Activated CD8-positive, alpha-beta T cell treated with anti-CD3 and anti-CD28 coated beads for 36 hours (primary cell): Measurements from ENCODE around the gene SKOR2. TPM values are rescaled to one million over a fixed set of nuclear protein-coding genes. Genes with fewer than 3 reads are reported as not detected.
A peak's percentile ranks its signal among the peaks of the same experiment; 100 is the strongest.

Experiments
- ATAC-seq: fragments of 200-7000 bp; cut with Tn5 transposase; one replicate; pipeline ENCODE4 v1.10.0; 2021; ENCODE audit warnings: mild to moderate bottlenecking, moderate library complexity
- CTCF ChIA-PET: fragments of 350-600 bp; sonication (Branson Sonifier 250); formaldehyde crosslinking; loops from one replicate; lab custom pipeline; 2021; ENCODE audit warnings: antibody characterized with exemption; lab: Charles Lee
- POLR2A ChIA-PET: fragments of 350-600 bp; sonication (Branson Sonifier 250); formaldehyde crosslinking; loops from one replicate; lab custom pipeline; 2021; ENCODE audit warnings: antibody characterized with exemption; lab: Charles Lee
- DNase-seq: peaks from one replicate; pipeline ENCODE4 v3.0.0-alpha.2; 2020
- H3K27ac Mint-ChIP-seq: one replicate; pipeline ENCODE4 v1.8.0; 2021; ENCODE audit warnings: mild to moderate bottlenecking, mixed read lengths
- H3K27me3 Mint-ChIP-seq: one replicate; pipeline ENCODE4 v1.8.0; 2021; ENCODE audit warnings: mixed read lengths
- H3K36me3 Mint-ChIP-seq: one replicate; pipeline ENCODE4 v1.8.0; 2021; ENCODE audit warnings: low read depth, mixed read lengths
- H3K4me1 Mint-ChIP-seq: one replicate; pipeline ENCODE4 v1.8.0; 2021; ENCODE audit warnings: low read depth, mixed read lengths
- H3K4me3 Mint-ChIP-seq: one replicate; pipeline ENCODE4 v1.8.0; 2021; ENCODE audit warnings: mild to moderate bottlenecking, moderate library complexity, mixed read lengths
- H3K9me3 Mint-ChIP-seq: one replicate; pipeline ENCODE4 v1.8.0; 2021; ENCODE audit warnings: mixed read lengths
- CTCF ChIP-seq: fragments of 200-600 bp; IDR thresholded peaks from one replicate; pipeline ENCODE4 v1.8.0; 2022; ENCODE audit warnings: antibody characterized with exemption, mild to moderate bottlenecking
- intact Hi-C: fragments of 100-400 bp; cut with micrococcal nuclease; formaldehyde crosslinking; loops from one replicate; pipeline ENCODE4 v1.10.0; 2022
- total RNA-seq, 2 experiments: library from RNA; stranded (reverse); gene quantifications; one replicate each; pipeline ENCODE4 v1.2.3, GENCODE V29; 2021

SKOR2 gene
- total RNA-seq, 2 experiments from 2014 or later: not detected

DNA sequence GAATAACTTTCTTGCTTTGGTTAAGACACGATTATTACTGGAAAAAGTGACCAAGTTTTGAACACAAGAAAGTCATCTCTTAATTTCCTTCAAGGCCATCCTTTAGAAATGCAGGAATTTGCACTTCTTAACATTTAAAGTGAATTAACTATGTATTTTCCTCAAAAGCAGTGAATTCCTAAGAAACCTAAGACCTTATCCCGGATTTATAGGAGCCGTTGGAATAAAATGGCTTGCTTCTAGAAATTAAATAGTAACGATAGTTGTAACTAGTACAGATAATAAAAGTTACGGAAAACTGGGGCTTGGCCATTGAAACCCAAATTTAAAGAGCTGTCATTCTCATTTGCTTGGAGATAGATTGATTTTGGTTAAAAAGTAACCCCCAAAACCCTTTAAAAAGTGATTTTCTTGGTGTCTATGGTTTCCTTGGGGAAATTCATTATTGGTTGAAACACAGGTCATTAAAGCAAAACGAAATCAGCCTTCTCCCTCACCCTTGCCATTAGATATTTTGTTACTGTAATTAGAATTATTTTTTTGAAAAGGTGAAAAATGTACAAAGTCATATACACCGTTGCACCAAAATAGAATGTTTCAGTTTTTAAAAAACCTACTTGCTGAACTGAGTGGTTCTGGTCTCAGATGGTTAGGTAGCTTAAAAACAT lies 2.0 kb downstream of the SKOR2 start:
- CTCF ChIA-PET: interaction anchor here (1.0 to 1.5 kb wide), 4 partner anchors 11 to 492 kb away, joined by 3 to 5 read pairs (median 4); no protein-coding TSS in a partner anchor

GRCh38 chr18:47248604-47249313 lies 2.7 kb downstream of the SKOR2 start:
- CTCF ChIA-PET: interaction anchor here (1.0 to 1.2 kb wide), 3 partner anchors 13 to 139 kb away, joined by 3 to 5 read pairs (median 3); no protein-coding TSS in a partner anchor
- intact Hi-C loops: no loop called here
- ATAC-seq: no peak
- H3K9me3 Mint-ChIP-seq: peaks cover 3% of the 10 kb centered on the region
- H3K36me3 Mint-ChIP-seq: peaks cover 8% of the 10 kb centered on the region
- no peak for TF ChIP-seq CTCF
- no peak for DNase-seq
- POLR2A ChIA-PET: no interaction called here
- H3K4me1 Mint-ChIP-seq: peaks cover 12% of the 10 kb centered on the region
- H3K27me3 Mint-ChIP-seq: peaks cover 73% of the 10 kb centered on the region
- H3K27ac Mint-ChIP-seq: no peak overlapping the region
- no peak overlapping the region for H3K4me3 Mint-ChIP-seq

More for the DNA sequence above, 2.0 kb downstream of the SKOR2 start:
- DNase-seq (no peak), ATAC-seq (no peak)
- TF ChIP-seq CTCF: no peak
- intact Hi-C loops: no loop called here
- peaks cover 7% of the 10 kb centered on the region for H3K9me3 Mint-ChIP-seq
- peaks cover 8% of the 10 kb centered on the region for H3K36me3 Mint-ChIP-seq
- H3K4me1 Mint-ChIP-seq: peaks cover 14% of the 10 kb centered on the region
- no peak overlapping the region for H3K27ac Mint-ChIP-seq
- no peak overlapping the region for H3K4me3 Mint-ChIP-seq
- POLR2A ChIA-PET: no interaction called here
- peaks cover 73% of the 10 kb centered on the region for H3K27me3 Mint-ChIP-seq

DNA sequence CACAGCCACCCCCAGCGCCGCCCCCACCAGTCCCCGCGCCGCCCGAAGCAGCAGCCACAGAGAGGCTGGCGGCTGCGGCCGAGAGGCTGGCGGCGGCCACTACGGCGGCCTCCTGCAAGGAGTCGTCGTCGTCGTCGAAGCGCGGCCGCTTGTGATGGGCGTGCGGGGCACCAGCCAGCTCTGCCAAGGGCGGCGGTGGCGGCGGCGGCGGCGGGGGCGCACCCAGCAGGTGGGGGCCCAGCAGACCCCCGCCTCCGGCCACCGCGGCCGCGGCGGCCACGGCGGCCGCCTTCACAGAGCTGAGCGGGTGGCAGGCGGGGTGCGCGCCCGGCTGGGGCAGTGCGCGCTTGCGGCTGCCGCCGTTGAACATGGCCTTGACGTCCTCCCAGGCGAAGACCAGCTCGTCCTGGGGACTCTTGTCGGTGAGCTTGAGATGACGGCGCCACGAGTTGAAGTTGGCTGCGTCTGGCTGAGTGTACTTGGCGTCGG lies 3.3 kb downstream of the SKOR2 start:
- intact Hi-C loops: no loop called here

GRCh38 chr18:47247416-47248114 lies 3.9 kb downstream of the SKOR2 start:
- Mint-ChIP-seq H3K4me3 (no peak overlapping the region), H3K27ac (no peak overlapping the region), H3K27me3 (peaks cover 71% of the 10 kb centered on the region), H3K36me3 (peaks cover 8% of the 10 kb centered on the region), H3K4me1 (peaks cover 12% of the 10 kb centered on the region), H3K9me3 (peaks cover 3% of the 10 kb centered on the region)
- CTCF ChIA-PET: interaction anchor here (0.7 to 1.8 kb wide), 6 partner anchors 8 to 137 kb away, joined by 3 to 5 read pairs (median 3); no protein-coding TSS in a partner anchor
- no peak for ATAC-seq
- POLR2A ChIA-PET: no interaction called here
- intact Hi-C loops: no loop called here
- peak; percentile 5 for DNase-seq
- peak; percentile 59 for TF ChIP-seq CTCF

More for the DNA sequence above, 3.3 kb downstream of the SKOR2 start:
- ChIA-PET POLR2A (no interaction called here), CTCF (interaction anchor here (1.0 to 1.2 kb wide), 3 partner anchors 13 to 138 kb away, joined by 3 to 5 read pairs (median 3); no protein-coding TSS in a partner anchor)
- peaks cover 3% of the 10 kb centered on the region for H3K9me3 Mint-ChIP-seq
- DNase-seq (peak; percentile 10), ATAC-seq (no peak)
- H3K27ac Mint-ChIP-seq: no peak overlapping the region
- peaks cover 12% of the 10 kb centered on the region for H3K4me1 Mint-ChIP-seq
- TF ChIP-seq CTCF: no peak
- peaks cover 8% of the 10 kb centered on the region for H3K36me3 Mint-ChIP-seq
- peaks cover 72% of the 10 kb centered on the region for H3K27me3 Mint-ChIP-seq
- H3K4me3 Mint-ChIP-seq: no peak overlapping the region
